Measurements from ENCODE around the gene PRMT3. TPM values are rescaled to one million over a fixed set of nuclear protein-coding genes. Genes with fewer than 3 reads are reported as not detected.
A peak's percentile ranks its signal among the peaks of the same experiment; 100 is the strongest.
"Not testable (repeated sequence)": the region's sequence is repeated elsewhere in the genome, so short reads cannot be mapped to it uniquely, and the experiment has no call there.

The PRMT3 gene
- 28.3 and 33.1 TPM in 2 replicates for total RNA-seq (2014; rRNA removed; shearing (Covaris generic))

- DNase-seq (ENCODE audit: low spot score) = peak; percentile 97
These were observed at the start of gene PRMT3 for GRCh38 chr11:20387261-20388095. Gene PRMT3 (plus strand): TSS chr11:20387716. CDS start chr11:20387747, 31 bp downstream.

DNA sequence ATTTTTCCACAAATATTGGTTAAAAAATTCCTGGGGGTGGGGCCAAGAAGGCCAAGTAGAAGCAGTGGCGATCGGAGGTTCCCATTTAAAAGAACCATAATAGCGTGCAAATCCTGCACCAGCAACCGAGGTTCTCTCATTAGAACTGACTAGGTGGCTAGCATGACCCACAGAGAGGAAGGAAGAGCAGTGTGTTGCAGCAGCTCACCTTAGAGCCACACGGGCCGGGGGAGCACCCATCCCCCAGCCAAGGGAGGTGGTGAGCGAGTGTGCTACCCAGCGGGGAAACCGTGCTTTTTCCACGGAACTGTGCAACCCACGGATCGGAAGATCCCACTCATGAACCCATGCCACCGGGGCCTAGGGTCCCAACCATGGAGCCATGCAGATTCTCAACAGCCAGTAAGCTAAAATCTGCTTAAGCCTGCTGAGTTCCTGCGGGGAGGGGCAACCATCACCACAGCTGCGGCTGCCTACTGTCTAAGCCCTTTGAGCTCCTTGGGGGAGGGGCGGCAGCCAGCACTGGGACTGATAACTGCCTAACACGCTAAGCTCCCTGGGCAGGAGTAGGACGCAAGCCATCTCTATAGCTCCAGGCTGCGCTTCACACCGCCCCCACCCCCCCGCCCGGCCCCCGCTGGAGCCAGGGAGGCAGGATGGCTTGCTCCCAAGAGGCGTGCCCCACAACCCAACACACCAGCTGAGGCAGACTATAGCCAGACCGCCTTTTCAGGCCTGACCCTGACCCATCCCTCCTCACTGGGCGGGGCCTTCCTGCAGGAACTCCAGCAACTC, 45.0 kb upstream of the PRMT3 start:
- no peak for DNase-seq (ENCODE audit: low spot score)

- DNase-seq (ENCODE audit: low spot score) = no peak
These were observed 36.4 kb upstream of the PRMT3 start for GRCh38 chr11:20351136-20351535.

DNA sequence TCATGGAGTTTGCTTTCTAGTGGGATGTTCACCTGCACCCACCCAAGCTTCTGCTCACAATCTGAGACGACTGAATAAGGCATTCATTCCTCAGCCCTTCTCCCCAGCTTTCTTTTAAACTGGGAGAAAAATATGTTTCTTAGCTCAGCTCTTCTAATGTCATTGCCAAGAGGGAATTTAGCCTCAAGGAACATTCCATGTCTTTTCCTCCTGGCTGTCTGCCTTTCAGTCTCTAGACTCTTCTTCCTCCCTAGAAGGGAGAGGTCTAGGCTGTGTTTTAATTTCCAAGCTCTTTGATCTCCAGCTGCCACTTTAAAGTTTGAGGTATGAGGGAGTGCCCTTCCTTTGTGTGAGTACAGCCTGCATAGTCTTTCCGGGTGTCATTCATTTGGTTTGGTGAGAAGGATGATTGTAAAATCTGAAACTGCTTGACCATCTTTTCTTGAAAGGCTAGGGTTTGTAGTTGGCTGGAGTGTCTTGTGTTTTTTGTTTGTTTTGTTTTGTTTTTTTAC, 35.7 kb upstream of the PRMT3 start:
- no peak for DNase-seq (ENCODE audit: low spot score)

DNA sequence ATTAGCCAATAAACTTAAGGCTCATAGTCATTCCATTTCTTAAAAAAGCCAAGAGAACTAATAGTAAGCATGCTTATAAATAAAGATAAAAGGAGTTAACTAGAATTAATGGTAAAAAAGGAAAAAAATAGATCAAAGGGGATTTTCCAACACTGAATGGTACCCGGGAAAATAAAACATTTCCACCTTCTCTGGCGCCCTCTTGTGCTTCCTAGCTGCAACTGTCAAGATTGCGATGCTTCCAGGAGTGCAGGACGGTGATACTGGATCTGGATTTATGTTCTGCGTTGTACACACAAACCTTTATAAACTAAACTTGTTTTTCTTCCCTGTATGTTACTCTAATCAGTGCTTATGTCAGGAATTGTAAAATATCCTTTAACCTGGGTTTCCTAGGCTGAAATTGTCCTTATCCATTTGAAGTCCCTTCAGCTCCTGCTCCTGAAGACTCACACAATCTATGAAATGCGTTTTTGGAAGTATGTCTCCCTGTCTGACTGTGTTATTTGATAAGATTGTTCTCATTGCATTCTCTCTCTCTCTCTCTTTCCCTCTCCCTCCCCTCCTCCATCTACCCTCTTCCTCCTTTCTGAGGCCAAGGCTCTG, 33.6 kb upstream of the PRMT3 start:
- DNase-seq (ENCODE audit: low spot score) = peak; percentile 60

DNA sequence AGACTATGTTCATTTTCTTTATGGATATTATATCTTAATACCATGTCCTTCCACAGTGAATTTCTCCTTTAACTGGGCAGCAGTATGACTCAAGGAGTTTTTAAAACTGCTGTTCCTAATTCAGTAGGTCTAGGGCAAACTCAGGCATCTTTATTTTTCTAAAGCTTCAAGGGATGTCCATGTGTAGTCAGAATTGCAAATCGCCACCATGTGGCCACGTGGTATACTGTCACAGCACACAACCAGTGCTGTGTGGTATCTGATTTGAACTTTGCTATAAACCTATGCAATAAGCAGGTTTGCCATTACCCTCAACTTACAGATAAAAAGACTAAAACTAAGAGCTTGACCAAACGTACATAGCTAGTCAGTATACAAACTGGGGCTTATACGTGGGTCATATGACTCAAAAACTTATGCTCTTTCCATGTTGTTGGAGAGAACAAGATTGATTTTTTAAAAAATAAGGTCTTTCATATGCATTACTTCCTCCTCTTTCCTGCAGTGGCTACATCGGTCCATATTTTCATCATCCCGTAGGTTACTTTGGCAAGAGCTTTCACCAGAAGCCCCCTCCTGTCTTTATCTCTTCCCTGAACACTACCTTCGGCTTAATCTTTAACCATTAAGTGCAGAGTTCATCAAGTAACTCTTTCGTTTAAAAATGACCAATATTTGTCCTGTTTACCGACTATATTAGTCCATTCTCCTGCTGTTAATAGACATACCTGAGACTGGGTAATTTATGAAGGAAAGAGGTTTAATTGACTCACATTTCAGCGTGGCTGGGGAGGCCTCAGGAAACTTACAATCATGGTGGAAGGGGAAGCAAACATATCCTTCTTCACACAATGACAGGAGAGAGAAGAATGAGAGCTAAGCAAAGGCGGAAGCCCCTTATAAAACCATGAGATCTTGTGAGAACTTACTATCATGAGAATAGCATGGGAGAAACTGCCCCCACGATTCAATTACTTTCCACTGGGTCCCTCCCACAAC, 32.0 kb upstream of the PRMT3 start:
- DNase-seq (ENCODE audit: low spot score) = peak; percentile 68

GRCh38 chr11:20357150-20357549, 30.4 kb upstream of the PRMT3 start:
- no peak for DNase-seq (ENCODE audit: low spot score)

GRCh38 chr11:20360650-20361049, 26.9 kb upstream of the PRMT3 start:
- peak; percentile 60 for DNase-seq (ENCODE audit: low spot score)

GRCh38 chr11:20362481-20362880, 25.0 kb upstream of the PRMT3 start:
- DNase-seq (ENCODE audit: low spot score) = no peak

- no peak for DNase-seq (ENCODE audit: low spot score)
These were observed 24.4 kb upstream of the PRMT3 start for GRCh38 chr11:20363149-20363499.

- DNase-seq (ENCODE audit: low spot score) = peak; percentile 75
These were observed 23.8 kb upstream of the PRMT3 start, which contains the start of gene HTATIP2 for GRCh38 chr11:20363500-20364340. Gene HTATIP2 (plus strand): TSS chr11:20363714. CDS start chr11:20364238, 524 bp downstream.

DNA sequence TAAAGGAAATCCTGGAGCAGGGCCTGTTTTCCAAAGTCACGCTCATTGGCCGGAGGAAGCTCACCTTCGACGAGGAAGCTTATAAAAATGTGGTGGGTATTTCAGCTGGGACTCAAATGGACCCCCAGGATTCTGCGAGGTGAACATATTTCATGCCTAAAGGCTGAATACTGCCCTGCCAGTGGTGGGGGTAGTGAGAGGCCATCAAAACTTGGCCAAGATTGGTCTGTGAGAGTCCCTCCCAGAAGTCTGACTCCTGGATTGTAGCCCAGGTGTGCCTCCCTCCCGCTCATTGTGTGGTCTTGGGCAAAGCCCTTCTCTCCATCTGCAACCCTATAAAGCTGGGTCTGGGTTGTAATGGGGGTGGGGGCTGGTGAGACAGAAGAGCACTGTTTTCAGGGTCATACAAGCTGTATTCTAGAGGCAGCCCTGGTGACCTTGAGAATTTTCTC, 23.1 kb upstream of the PRMT3 start:
- no peak for DNase-seq (ENCODE audit: low spot score)

- DNase-seq (ENCODE audit: low spot score) = not testable (repeated sequence)
These were observed 22.1 kb upstream of the PRMT3 start for GRCh38 chr11:20365465-20365864.

- DNase-seq (ENCODE audit: low spot score) = peak; percentile 85
These were observed 20.1 kb upstream of the PRMT3 start for GRCh38 chr11:20367313-20367948.

DNA sequence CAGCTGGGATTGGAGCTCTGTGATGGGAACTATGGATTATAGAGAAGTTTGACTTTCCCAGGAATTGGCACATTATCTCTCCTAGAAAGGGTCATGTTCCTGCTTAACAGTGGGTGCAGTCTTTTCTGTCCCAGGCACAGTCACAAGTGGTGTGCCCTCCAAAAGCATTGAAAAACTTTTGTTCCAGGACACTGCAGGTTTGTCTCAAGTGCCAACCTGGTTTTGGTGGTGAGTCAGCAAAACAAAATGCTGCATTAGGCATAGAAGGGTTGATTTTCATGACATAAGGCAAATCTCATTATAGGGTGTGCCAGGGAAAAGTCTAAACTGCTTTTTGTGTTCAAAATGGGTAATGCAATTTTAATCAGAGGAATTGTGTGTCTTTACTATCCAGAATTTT, 19.1 kb upstream of the PRMT3 start:
- no peak for DNase-seq (ENCODE audit: low spot score)

GRCh38 chr11:20369826-20370225, 17.7 kb upstream of the PRMT3 start:
- no peak for DNase-seq (ENCODE audit: low spot score)

DNA sequence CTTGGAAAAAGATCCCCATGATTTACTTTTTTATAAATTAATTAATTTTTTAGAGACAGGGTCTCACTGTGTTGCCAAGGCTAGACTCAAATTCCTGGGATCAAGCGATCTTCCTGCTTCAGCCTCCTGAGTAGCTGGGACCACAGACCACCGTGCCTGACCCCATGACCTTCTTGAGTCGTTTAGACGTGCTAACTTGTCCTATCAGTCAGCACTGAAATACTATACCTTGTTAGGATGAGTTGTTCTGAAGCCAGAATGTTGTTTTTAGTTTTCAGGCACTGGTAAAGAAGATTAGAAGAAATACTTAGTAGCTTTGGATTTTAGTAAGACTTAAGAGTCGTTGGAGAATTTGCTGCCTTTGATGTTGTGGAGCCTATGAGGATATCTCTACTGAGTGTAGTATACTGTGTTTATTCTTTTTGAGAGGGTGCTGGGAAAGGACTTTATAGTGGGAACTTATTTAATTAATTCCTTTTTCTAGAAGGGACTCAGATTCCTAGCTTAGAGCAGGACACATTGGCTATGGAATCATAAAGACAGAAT, 15.4 kb upstream of the PRMT3 start:
- DNase-seq (ENCODE audit: low spot score) = no peak

GRCh38 chr11:20373147-20373546, 14.4 kb upstream of the PRMT3 start:
- no peak for DNase-seq (ENCODE audit: low spot score)

Measured in HT-29 (cell line).